GM18873 (cell line): ENCODE measurements around the gene CCDC69.
A peak's percentile ranks its signal among the peaks of the same experiment; 100 is the strongest.

ENCODE experiments used
- ATAC-seq: cut with Tn5 transposase; IDR thresholded peaks from one replicate; pipeline ENCODE4 v1.9.1; 2021; ENCODE audit warnings: mild to moderate bottlenecking, moderate library complexity, moderate number of reproducible peaks; ENCODE audit not compliant: unreplicated experiment, low FRiP score

The CCDC69 gene

DNA sequence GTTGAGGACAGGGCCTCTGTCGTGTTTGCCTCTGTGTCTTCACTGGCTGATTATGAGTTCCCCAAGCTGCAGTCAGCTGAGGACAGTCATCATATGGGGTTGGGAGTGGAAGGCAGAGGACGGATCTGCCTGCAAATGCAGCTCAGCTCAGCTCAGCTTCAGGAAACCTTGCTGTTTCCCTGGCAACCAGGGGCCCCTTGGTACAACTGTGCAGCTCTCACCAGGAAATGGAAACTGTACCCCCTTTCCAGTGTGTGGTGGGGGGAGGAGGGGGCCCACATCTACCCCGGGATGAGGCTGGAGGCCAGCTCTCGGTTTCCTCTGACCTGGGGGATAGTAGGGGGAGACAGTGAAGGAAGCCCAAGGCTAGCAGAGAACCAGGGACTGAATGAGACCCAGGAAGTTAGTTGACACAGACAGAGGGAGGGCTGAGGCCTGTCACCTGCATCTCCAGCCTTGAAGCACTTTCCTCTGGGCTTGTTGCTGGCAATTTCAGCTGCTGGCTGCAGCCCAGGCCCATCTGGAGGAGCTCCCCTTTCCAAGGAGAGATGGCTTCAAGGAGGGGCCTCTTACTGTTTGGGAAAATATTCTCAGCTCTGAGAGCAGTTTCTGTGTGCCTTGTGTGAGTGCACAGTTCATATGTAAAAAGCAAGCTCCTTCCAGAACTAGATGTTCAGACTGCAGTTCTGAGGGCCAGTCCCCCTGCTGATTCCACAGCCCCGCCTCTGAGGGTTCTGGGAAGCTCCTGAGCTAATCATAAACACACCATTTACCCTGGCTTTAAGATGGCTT lies 73.2 kb downstream of the CCDC69 start:
- ATAC-seq: no peak

DNA sequence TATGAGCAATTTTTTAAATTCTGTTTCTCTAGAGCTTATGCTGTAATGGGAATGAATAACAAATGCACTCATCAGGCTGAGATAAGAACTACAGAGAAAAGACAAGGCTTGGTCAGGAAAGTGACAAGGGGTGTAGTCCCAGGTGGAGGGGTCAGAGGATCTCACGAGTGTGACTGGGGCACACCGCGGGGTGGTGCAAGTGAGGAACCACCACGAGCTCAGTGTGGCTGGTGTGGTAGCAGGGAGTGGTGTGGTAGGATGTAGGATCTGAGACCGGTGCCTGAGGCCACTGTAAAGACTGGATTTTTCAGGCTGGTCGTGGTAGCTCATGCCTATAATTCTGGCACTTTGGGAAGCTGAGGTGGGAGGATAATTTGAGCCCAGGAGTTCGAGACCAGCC lies 75.3 kb downstream of the CCDC69 start:
- no peak for ATAC-seq

DNA sequence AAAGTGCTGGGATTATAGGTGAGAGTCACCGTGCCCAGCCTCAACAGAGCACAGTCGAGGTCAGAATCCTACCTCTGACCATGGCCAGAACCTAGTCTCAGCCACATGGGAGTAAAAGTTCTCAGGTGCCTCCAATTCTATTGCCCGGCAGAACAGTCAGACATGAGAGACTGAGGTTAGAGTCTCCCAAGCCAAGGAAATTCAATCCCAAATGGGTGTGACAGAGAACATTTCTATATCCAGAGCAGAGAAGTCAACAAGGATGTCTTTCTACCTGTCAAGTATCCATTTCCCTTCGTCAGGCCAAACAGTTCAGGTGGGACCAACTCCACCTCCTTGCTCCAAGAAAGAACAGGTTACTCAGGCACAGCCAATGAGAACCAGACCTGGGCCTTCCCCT lies 76.9 kb downstream of the CCDC69 start:
- ATAC-seq: no peak

DNA sequence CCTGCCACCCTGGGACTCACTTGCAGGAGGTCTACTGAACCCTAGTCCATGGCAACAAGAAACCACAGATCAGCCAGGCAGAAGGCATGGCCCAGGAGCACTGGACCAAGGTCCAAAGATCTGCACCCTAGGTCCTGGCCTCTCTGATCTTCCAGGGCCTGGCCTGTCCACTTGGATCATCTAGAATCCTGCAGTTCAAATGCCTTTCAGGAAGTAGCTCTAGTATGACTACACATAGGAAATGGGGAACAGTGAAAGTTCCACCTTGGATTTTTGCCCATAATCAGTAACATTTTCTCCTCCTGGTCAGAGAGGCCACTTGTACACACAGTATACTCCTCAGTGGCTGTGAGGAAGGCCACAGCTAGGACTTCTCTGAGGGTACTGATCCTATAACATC lies 77.8 kb downstream of the CCDC69 start:
- no peak for ATAC-seq

DNA sequence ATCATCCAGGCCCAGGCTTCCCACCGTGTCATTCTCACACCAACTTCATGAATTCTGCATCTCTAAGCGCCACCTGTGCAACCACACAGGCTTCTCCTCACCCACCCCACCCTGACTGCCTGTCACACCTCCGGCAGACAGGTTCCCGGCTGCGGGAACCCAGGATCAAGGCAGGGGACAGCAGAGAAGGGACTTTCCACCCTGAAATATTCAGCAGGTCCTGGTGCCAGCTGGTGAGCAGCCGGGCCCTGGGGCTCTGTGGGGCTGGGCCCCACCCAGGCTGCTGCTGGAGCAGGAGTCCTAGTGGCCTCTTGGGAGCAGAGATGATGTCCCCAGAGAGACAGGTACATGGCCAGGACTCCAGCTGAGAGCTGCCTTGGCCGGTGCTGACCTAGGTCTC lies 79.0 kb downstream of the CCDC69 start:
- no peak for ATAC-seq

DNA sequence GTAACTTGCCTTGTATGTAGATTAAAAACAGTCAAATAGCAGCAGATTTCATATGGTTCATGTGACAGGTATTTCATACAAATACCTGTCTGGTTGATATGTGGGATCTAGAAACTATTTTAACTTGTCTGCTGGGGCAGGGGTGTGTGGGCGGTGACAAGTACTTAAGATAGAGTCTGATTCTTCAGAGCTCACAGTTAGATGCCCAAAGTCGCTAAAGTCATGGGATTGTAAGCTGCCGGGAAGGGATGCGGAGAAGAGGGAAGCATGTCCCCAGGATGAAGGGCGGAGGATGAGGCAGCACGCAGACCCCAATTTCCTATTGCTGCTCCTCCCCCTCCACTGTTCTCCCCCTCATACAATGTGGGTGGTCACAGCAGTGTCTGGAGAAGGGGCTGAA lies 79.6 kb downstream of the CCDC69 start:
- ATAC-seq: no peak

DNA sequence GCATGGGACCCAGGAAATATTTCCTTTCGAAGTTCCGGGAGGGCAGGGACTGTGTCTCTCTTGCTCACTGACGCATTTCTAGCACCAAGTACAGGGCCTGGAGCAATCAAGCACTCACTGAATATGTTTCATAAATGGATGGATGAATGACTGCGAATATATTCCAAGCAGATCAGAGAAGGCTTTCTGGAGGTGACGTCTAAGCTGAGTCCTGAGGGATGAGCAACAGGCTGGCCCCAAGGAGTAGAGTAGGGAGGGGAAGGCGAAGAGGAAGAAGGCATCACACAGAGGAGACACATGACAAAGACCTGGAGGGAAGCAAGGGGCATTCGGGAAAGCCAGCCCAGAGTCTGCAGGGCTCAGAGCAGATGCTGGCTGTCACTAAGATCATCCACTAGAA lies 80.2 kb downstream of the CCDC69 start:
- ATAC-seq: no peak

DNA sequence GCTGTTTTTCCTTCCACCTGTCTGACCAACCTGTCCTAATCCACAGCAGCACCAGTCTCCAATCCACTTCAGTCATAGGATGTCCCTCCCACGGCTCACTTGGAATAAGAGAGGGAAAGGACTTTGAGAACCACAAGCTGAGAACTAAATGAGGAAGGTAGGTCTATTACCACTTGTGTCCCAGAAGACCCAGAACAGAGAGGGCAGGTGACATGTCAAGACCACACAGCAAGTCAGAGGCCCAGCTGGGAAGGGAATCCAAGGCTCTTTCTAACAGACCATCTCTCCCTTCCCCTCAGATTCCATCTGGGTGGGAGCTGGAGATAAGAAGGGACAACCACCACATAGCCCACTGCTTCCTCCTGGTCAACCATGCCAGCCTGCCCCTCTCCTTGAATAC lies 81.0 kb downstream of the CCDC69 start:
- no peak for ATAC-seq

DNA sequence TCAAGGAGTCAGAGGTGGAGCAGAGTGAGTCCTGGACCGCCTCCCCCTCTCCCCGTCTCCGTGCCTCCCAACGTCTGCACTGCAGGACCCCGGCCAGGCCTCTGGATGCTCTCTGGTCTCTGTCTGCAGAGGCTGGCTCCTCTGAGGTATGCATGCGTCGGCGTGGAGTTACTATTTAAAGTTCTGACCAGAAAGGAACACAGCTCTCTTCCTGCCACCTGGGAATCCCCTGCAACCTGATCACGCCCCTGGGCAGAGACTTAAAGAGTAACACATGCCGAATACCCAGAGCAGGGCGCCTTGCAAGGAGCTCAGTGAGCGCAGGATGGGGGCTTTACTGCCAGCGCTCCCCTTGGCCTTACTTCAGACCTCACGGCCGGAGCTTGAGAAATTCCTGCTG lies 82.4 kb downstream of the CCDC69 start:
- ATAC-seq: peak; percentile 85

DNA sequence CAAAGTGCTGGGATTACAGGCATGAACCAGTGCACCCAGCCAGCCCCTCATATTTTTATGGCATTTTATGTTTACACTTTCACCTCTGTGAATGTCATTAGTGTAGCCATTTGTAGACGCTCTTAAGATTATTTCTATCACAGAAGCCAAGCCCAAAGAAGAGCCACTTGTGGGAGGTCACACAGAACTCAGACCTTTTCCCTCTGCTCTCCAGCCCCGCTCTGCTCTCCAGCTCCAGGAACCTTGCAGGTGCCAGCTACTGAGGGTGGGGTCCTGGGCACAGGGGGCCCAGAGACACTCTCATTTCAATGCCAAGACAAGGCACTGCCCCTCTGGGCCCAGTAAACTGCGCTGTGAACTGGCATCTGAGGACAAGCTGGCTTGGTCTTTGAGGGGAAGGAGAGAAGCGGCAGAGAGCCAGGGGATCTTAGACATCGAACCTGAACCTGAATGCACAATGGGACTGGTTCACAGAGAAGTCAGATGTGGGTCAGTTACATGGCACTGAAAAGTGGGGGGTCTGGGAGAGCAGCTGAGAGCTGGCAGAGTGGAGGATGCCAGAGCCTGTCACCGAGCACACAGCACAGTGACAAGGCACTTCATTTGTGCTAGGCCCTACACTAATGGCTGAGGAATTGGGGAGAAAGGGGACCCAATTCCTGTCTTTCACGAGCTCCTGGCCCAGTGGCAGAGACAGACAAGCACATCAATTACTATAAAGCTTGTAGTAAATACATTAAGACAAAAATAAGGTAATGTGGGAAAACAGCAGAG lies 83.0 kb downstream of the CCDC69 start:
- no peak for ATAC-seq

DNA sequence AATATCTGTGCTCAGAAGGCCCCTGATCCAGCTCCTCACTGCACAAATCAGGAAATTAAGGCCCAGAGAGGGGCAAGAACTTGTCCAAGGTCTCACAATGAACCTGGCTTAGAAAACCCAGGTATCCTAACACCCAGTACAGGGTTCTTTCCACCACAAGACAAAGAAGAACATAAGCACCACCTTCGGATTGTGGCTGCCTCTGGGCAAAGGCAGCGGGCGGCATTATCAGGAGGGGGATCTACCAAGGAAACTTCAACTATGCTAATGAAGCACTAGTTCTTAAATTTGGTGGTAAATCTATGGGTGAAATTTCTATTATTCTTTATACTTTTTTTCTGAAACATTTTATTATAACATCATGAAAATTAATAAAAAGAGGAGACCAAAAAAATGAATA lies 84.2 kb downstream of the CCDC69 start:
- no peak for ATAC-seq

DNA sequence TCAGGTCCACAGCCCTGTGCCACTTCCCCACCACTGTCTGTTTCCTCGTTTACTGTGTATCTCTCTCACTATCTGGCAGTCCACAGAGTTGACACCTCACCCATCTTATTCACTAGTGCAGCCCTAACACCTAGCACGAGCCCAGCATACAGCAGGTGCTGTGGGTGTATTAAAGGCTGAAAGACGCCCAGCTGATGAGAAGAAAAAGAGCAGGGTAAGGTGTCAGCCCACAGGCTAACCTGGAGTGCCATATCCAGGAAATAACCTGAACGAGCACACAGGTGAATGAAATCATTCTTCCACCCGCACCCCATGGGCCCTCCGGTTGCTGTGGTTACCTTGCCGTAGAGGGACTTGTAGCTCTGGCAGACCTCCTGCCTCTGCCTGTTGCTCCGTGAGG lies 84.9 kb downstream of the CCDC69 start:
- no peak for ATAC-seq

DNA sequence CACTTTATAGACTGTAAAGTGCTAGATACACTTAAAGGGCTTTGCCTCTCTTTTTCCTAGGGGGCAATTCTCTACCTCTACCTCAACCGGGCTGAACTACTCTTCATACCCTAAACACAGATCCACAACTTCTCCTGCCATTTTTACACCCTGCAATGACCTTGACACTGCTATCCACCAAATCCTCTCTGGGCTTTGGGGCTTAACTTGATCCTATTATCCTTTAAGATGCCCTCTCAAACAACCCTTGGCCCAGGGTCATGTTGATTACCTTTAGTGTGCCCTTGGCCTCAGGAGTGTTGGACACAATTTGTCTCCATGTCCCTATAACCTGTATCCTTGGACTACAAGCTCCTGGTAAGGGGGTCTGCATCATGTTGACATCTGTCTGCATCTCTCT lies 85.8 kb downstream of the CCDC69 start:
- no peak for ATAC-seq

DNA sequence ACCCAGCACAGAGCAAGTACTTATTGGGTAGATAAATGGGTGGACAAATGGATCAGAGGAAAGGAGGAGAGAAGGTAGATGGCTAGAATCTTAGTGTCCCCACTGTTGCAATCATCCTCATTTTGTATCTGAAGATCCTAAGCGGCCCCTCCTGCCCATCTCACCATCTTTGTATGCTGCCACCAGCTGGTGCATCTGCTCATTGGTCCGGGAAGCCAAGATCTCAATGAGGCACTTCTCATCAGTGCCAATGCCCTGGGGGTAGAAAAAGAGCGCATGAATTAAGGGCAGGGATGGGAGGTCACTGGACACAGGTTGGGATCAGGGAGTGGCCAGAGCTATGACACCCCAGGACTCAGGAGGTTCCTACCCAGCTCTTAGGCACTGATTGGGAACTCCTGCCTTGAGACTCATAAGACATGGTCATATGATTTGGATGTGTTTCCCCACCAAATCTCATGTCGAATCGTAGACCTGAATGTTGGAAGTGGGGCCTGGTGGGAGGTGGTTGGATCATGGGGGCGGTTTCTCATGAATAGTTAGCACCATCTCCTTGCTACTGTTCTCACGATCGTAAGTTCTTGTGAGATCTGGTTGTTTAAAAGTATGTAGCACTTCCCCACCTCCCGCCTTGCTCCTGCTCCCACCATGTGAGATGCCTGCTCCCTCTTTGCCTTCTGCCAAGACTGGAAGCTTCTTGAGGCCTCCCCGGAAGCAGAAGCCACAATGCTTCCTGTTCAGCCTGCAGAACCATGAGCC lies 86.6 kb downstream of the CCDC69 start:
- ATAC-seq: no peak

DNA sequence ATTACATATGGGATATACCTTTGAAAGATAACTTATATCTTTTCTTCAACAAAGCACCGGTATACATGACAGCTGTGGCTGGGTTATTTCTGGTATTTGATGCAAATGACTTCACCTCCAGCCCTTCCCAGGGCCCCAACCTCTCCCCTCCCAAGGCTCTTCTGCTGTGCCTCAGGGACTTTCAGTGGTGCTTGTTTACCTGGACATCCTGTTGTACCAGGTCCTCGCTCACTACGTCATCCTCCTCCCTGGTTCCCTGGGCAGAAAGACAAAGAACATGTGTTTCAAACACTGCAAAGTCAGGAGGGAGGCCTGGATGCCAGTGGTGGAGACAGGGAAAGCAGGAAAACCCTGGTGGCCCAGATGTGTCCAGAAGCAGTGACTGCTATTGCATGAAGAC lies 89.7 kb downstream of the CCDC69 start:
- peak; percentile 60 for ATAC-seq

DNA sequence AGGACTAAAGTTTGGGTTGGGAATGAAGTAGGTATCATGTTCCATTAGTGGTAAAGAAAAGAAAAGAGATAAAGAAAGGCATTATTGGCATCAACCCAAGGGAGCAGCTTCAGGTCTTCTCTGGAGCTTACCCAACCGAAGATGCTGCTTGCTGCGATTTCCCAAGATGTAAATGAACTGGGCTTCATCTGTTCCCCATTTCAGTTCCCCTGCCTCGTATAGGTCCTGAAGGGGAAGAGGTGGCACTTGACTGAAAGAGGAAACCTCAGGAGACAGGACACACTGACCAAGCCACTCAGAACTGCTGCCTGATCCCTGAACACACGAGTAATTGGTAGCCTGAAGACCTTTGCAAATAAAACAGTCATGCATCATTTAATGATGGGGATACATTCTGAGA lies 90.9 kb downstream of the CCDC69 start:
- ATAC-seq: no peak
